ENCODE results near the gene CDYL. TPM values are rescaled to one million over a fixed set of nuclear protein-coding genes. Genes with fewer than 3 reads are reported as not detected.
"Not testable (repeated sequence)": the region's sequence is repeated elsewhere in the genome, so short reads cannot be mapped to it uniquely, and the experiment has no call there.

Gene CDYL
- total RNA-seq, 1 experiment from 2014 or later: 41.6 TPM

GRCh38 chr6:4829089-4829488 is 52.9 kb downstream of the CDYL start:
- DNase-seq: no peak
- no peaks in the 10 kb centered on the region for H3K4me1 Mint-ChIP-seq (ENCODE audit: low read depth, unreplicated experiment)
- H3K36me3 ChIP-seq (ENCODE audit: control insufficient read depth, insufficient read depth, low read length): no peaks in the 10 kb centered on the region
- no peak for TF ChIP-seq CTCF (IDR thresholded peaks at IDR 0.05; ENCODE audit: insufficient read depth in 1 of 2, low read depth in 1 of 2, low read length in 1 of 2, severe bottlenecking in 1 of 2, unreplicated experiment in 1 of 2)
- peaks cover 10% of the 10 kb centered on the region for H3K36me3 Mint-ChIP-seq (ENCODE audit: insufficient read depth, unreplicated experiment)
- H3K9me3 ChIP-seq: peaks cover 15% of the 10 kb centered on the region
- no peaks in the 10 kb centered on the region for H3K4me1 ChIP-seq
- no peak overlapping the region for H3K4me3 ChIP-seq (ENCODE audit: low read depth, low read length)
- H3K27me3 ChIP-seq (replicated peaks; ENCODE audit: control insufficient read depth, insufficient read depth, low read length): no peaks in the 10 kb centered on the region
- peaks cover 38% of the 10 kb centered on the region for H3K9me3 Mint-ChIP-seq (ENCODE audit: unreplicated experiment)
- POLR2A ChIA-PET: no interaction called here
- CTCF ChIA-PET: no interaction called here
- BruUV-seq (replicated peaks): no TSS peak
- no peak overlapping the region for H3K4me3 Mint-ChIP-seq (ENCODE audit: unreplicated experiment)
- no peak overlapping the region for H3K27ac Mint-ChIP-seq (ENCODE audit: unreplicated experiment)
- intact Hi-C loops (cut with micrococcal nuclease; ENCODE audit: unreplicated experiment): no loop called here
- no peaks in the 10 kb centered on the region for H3K27me3 Mint-ChIP-seq (ENCODE audit: insufficient read depth, unreplicated experiment)

- H3K36me3 ChIP-seq (ENCODE audit: control insufficient read depth, insufficient read depth, low read length); H3K9me3 ChIP-seq; H3K4me1 Mint-ChIP-seq (ENCODE audit: low read depth, unreplicated experiment); H3K4me1 ChIP-seq; DNase-seq; H3K4me3 ChIP-seq (ENCODE audit: low read depth, low read length); H3K27me3 ChIP-seq (replicated peaks; ENCODE audit: control insufficient read depth, insufficient read depth, low read length); H3K4me3 Mint-ChIP-seq (ENCODE audit: unreplicated experiment); H3K27me3 Mint-ChIP-seq (ENCODE audit: insufficient read depth, unreplicated experiment); BruUV-seq (replicated peaks); POLR2A ChIA-PET; H3K27ac Mint-ChIP-seq (ENCODE audit: unreplicated experiment); intact Hi-C loops (cut with micrococcal nuclease; ENCODE audit: unreplicated experiment); H3K9me3 Mint-ChIP-seq (ENCODE audit: unreplicated experiment); CTCF ChIA-PET: not testable (repeated sequence)
- peaks cover 20% of the 10 kb centered on the region for H3K36me3 Mint-ChIP-seq (ENCODE audit: insufficient read depth, unreplicated experiment)
Observed at GRCh38 chr6:4835540-4835939, 59.3 kb downstream of the CDYL start.

GRCh38 chr6:4840169-4840568 is 64.0 kb downstream of the CDYL start:
- Histone ChIP-seq H3K9me3 (0 out of 2 replicates have a peak, but pooled peaks cover 15% of the 10 kb centered on the region), H3K4me1 (peaks cover 5% of the 10 kb centered on the region; the same call in 1 of the 2 replicates), H3K27me3 (replicated peaks; ENCODE audit: control insufficient read depth, insufficient read depth, low read length) (no peaks in the 10 kb centered on the region), H3K4me3 (ENCODE audit: low read depth, low read length) (no peak overlapping the region), H3K36me3 (ENCODE audit: control insufficient read depth, insufficient read depth, low read length) (no peaks in the 10 kb centered on the region)
- CTCF ChIA-PET: no interaction called here
- DNase-seq: no peak
- peaks cover 12% of the 10 kb centered on the region for H3K9me3 Mint-ChIP-seq (ENCODE audit: unreplicated experiment)
- H3K4me1 Mint-ChIP-seq (ENCODE audit: low read depth, unreplicated experiment): peaks cover 10% of the 10 kb centered on the region
- peaks cover 20% of the 10 kb centered on the region for H3K36me3 Mint-ChIP-seq (ENCODE audit: insufficient read depth, unreplicated experiment)
- no peak overlapping the region for H3K27ac Mint-ChIP-seq (ENCODE audit: unreplicated experiment)
- POLR2A ChIA-PET: no interaction called here
- no peak for TF ChIP-seq CTCF (IDR thresholded peaks at IDR 0.05; ENCODE audit: insufficient read depth in 1 of 2, low read depth in 1 of 2, low read length in 1 of 2, severe bottlenecking in 1 of 2, unreplicated experiment in 1 of 2)
- no peaks in the 10 kb centered on the region for H3K27me3 Mint-ChIP-seq (ENCODE audit: insufficient read depth, unreplicated experiment)
- intact Hi-C loops (cut with micrococcal nuclease; ENCODE audit: unreplicated experiment): no loop called here
- H3K4me3 Mint-ChIP-seq (ENCODE audit: unreplicated experiment): no peak overlapping the region
- no TSS peak for BruUV-seq (replicated peaks)

- TF ChIP-seq CTCF (IDR thresholded peaks at IDR 0.05; ENCODE audit: insufficient read depth in 1 of 2, low read depth in 1 of 2, low read length in 1 of 2, severe bottlenecking in 1 of 2, unreplicated experiment in 1 of 2): peak; percentile 45 to 52
- H3K4me1 Mint-ChIP-seq (ENCODE audit: low read depth, unreplicated experiment): peaks cover 31% of the 10 kb centered on the region
Observed at GRCh38 chr6:4844108-4844507, 67.9 kb downstream of the CDYL start.

More at GRCh38 chr6:4844108-4844507, 67.9 kb downstream of the CDYL start:
- Histone ChIP-seq H3K9me3 (0 out of 2 replicates have a peak, but pooled peaks cover 15% of the 10 kb centered on the region), H3K36me3 (ENCODE audit: control insufficient read depth, insufficient read depth, low read length) (no peaks in the 10 kb centered on the region), H3K27me3 (replicated peaks; ENCODE audit: control insufficient read depth, insufficient read depth, low read length) (no peaks in the 10 kb centered on the region), H3K4me3 (ENCODE audit: low read depth, low read length) (no peak overlapping the region), H3K4me1 (peaks cover 23% of the 10 kb centered on the region)
- H3K36me3 Mint-ChIP-seq (ENCODE audit: insufficient read depth, unreplicated experiment): peaks cover 4% of the 10 kb centered on the region
- intact Hi-C loops (cut with micrococcal nuclease; ENCODE audit: unreplicated experiment): no loop called here
- no TSS peak for BruUV-seq (replicated peaks)
- peak in 1 of 2 experiments; percentile 40 for DNase-seq
- CTCF ChIA-PET: no interaction called here
- no peaks in the 10 kb centered on the region for H3K27me3 Mint-ChIP-seq (ENCODE audit: insufficient read depth, unreplicated experiment)
- POLR2A ChIA-PET: no interaction called here
- no peak overlapping the region for H3K27ac Mint-ChIP-seq (ENCODE audit: unreplicated experiment)
- no peak overlapping the region for H3K4me3 Mint-ChIP-seq (ENCODE audit: unreplicated experiment)
- H3K9me3 Mint-ChIP-seq (ENCODE audit: unreplicated experiment): peaks cover 12% of the 10 kb centered on the region
